ENCODE measurements around the gene USP34.

Gene USP34

DNA sequence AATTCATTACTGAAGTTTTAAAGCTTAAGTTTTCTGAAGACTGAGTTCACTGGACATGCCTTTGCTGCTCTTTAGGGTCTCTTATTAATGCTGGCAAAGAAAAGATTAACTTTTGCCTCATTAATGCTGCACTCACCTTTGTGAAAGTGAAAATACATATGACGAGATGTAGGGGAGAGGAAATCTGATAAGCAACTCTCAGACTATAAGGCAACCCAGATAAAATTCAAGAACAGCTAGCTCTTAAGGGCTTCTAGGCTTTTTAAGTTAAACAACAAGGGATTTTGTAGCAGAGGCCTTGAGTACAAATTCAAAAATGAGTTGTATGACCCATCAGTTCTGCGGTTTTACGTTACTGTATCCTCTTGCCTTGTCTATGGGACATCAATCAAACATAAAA is 143.7 kb downstream of the USP34 start (continued):
- no peak for TF ChIP-seq TCF4 (CRISPR knock-in tag; IDR thresholded peaks at IDR 0.05; ENCODE audit: borderline replicate concordance)
- TF ChIP-seq ISL1 (CRISPR knock-in tag; IDR thresholded peaks at IDR 0.05): no peak
- TF ChIP-seq BACH2 (CRISPR knock-in tag; IDR thresholded peaks at IDR 0.05; ENCODE audit: borderline replicate concordance): no peak
- TF ChIP-seq CSDC2 (CRISPR knock-in tag; IDR thresholded peaks at IDR 0.05): no peak

DNA sequence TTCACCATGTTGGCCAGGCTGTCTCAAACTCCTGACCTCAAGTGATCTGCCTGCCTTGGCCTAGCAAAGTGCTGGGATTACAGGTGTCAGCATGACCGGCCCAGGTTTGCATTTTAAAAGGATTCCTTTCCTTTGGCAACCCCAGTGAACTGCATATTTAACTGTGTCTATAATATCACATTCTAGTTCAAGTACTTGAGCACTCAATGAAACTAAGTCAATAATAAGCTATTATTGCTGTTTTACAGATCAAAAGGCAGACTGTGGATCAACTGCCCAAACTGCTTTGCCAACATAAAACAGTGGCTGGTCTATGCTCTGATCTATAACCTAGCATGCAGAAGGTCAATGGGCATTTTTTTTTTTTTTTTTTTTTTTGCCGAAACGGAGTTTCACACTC is 144.5 kb downstream of the USP34 start:
- no peak for ATAC-seq
- TF ChIP-seq, protein P1, sequence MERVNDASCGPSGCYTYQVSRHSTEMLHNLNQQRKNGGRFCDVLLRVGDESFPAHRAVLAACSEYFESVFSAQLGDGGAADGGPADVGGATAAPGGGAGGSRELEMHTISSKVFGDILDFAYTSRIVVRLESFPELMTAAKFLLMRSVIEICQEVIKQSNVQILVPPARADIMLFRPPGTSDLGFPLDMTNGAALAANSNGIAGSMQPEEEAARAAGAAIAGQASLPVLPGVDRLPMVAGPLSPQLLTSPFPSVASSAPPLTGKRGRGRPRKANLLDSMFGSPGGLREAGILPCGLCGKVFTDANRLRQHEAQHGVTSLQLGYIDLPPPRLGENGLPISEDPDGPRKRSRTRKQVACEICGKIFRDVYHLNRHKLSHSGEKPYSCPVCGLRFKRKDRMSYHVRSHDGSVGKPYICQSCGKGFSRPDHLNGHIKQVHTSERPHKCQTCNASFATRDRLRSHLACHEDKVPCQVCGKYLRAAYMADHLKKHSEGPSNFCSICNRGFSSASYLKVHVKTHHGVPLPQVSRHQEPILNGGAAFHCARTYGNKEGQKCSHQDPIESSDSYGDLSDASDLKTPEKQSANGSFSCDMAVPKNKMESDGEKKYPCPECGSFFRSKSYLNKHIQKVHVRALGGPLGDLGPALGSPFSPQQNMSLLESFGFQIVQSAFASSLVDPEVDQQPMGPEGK (CRISPR knock-in tag; IDR thresholded peaks at IDR 0.05; ENCODE audit: borderline replicate concordance): no peak
- no peak for TF ChIP-seq CREB5 (CRISPR knock-in tag; IDR thresholded peaks at IDR 0.05; ENCODE audit: low read depth)
- TF ChIP-seq CSRNP3 (CRISPR knock-in tag; IDR thresholded peaks at IDR 0.05): no peak
- no peak for TF ChIP-seq TOX (CRISPR knock-in tag; IDR thresholded peaks at IDR 0.05; ENCODE audit: borderline replicate concordance)
- TF ChIP-seq ISL1 (CRISPR knock-in tag; IDR thresholded peaks at IDR 0.05): no peak
- no peak for TF ChIP-seq ZNF565 (CRISPR knock-in tag; conservative IDR thresholded peaks at IDR 0.05; ENCODE audit: low read depth)
- no peak for TF ChIP-seq ESRRG (CRISPR knock-in tag; IDR thresholded peaks at IDR 0.05)
- TF ChIP-seq GLIS3 (CRISPR knock-in tag; IDR thresholded peaks at IDR 0.05): no peak
- TF ChIP-seq, protein P2, sequence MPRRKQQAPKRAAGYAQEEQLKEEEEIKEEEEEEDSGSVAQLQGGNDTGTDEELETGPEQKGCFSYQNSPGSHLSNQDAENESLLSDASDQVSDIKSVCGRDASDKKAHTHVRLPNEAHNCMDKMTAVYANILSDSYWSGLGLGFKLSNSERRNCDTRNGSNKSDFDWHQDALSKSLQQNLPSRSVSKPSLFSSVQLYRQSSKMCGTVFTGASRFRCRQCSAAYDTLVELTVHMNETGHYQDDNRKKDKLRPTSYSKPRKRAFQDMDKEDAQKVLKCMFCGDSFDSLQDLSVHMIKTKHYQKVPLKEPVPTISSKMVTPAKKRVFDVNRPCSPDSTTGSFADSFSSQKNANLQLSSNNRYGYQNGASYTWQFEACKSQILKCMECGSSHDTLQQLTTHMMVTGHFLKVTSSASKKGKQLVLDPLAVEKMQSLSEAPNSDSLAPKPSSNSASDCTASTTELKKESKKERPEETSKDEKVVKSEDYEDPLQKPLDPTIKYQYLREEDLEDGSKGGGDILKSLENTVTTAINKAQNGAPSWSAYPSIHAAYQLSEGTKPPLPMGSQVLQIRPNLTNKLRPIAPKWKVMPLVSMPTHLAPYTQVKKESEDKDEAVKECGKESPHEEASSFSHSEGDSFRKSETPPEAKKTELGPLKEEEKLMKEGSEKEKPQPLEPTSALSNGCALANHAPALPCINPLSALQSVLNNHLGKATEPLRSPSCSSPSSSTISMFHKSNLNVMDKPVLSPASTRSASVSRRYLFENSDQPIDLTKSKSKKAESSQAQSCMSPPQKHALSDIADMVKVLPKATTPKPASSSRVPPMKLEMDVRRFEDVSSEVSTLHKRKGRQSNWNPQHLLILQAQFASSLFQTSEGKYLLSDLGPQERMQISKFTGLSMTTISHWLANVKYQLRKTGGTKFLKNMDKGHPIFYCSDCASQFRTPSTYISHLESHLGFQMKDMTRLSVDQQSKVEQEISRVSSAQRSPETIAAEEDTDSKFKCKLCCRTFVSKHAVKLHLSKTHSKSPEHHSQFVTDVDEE (CRISPR knock-in tag; IDR thresholded peaks at IDR 0.05): no peak
- TF ChIP-seq PPARA (CRISPR knock-in tag; IDR thresholded peaks at IDR 0.05; ENCODE audit: borderline replicate concordance): no peak
- no peak for TF ChIP-seq ZFP30 (CRISPR knock-in tag; IDR thresholded peaks at IDR 0.05)
- no peak for TF ChIP-seq OSR1 (CRISPR knock-in tag; IDR thresholded peaks at IDR 0.05)
- TF ChIP-seq BACH2 (CRISPR knock-in tag; IDR thresholded peaks at IDR 0.05; ENCODE audit: borderline replicate concordance): no peak
- TF ChIP-seq ZNF8 (CRISPR knock-in tag; IDR thresholded peaks at IDR 0.05): no peak
- TF ChIP-seq ZFP3 (CRISPR knock-in tag; IDR thresholded peaks at IDR 0.05): no peak
- TF ChIP-seq ZNF70 (CRISPR knock-in tag; IDR thresholded peaks at IDR 0.05): no peak
- no peak for TF ChIP-seq TCF4 (CRISPR knock-in tag; IDR thresholded peaks at IDR 0.05; ENCODE audit: borderline replicate concordance)
- TF ChIP-seq ARNTL (CRISPR knock-in tag; IDR thresholded peaks at IDR 0.05; ENCODE audit: borderline replicate concordance, low read depth): no peak
- TF ChIP-seq CSDC2 (CRISPR knock-in tag; IDR thresholded peaks at IDR 0.05): no peak

DNA sequence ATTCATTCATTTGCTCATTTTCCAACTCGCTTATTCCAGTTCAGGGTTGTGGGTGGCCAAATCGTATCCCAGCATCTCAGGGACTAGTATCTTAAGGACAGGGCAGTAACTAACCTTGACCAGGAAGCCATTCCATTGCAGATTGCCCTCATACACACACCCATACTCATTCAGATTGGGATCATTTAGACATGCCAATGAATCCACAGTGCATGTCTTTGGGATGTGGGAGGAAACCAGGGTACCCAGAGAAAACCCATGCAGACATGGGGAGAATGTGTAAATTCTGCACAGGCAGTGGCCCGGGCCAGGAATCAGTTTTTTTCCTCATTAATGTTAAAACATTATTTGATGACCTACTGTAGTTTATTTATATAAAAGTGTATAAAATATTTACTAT is 150.7 kb downstream of the USP34 start:
- no peak for ATAC-seq
- TF ChIP-seq GLIS3 (CRISPR knock-in tag; IDR thresholded peaks at IDR 0.05) (no peak), OSR1 (CRISPR knock-in tag; IDR thresholded peaks at IDR 0.05) (no peak), PPARA (CRISPR knock-in tag; IDR thresholded peaks at IDR 0.05; ENCODE audit: borderline replicate concordance) (no peak), ZC3H10 (CRISPR knock-in tag; IDR thresholded peaks at IDR 0.05) (no peak), RARB (CRISPR knock-in tag; IDR thresholded peaks at IDR 0.05) (no peak), BACH2 (CRISPR knock-in tag; IDR thresholded peaks at IDR 0.05; ENCODE audit: borderline replicate concordance) (no peak), TOX (CRISPR knock-in tag; IDR thresholded peaks at IDR 0.05; ENCODE audit: borderline replicate concordance) (no peak), ZFP30 (CRISPR knock-in tag; IDR thresholded peaks at IDR 0.05) (no peak), ZNF70 (CRISPR knock-in tag; IDR thresholded peaks at IDR 0.05) (no peak), ZNF8 (CRISPR knock-in tag; IDR thresholded peaks at IDR 0.05) (no peak), CREB5 (CRISPR knock-in tag; IDR thresholded peaks at IDR 0.05; ENCODE audit: low read depth) (no peak), POU6F1 (CRISPR knock-in tag; IDR thresholded peaks at IDR 0.05; ENCODE audit: borderline replicate concordance, low read depth) (no peak), CSDC2 (CRISPR knock-in tag; IDR thresholded peaks at IDR 0.05) (no peak), TCF4 (CRISPR knock-in tag; IDR thresholded peaks at IDR 0.05; ENCODE audit: borderline replicate concordance) (no peak)
- TF ChIP-seq, protein P1 (CRISPR knock-in tag; IDR thresholded peaks at IDR 0.05; ENCODE audit: borderline replicate concordance): no peak
